ENCODE results near the gene PCSK5. TPM values are rescaled to one million over a fixed set of nuclear protein-coding genes. Genes with fewer than 3 reads are reported as not detected.

Gene PCSK5
- total and polyA plus RNA-seq, 2 of the 8 experiments (the other 6 are each of a cell fraction or from before 2014, with no cell fraction given), result 5.5 to 10.7 TPM

GRCh38 chr9:75941066-75941465 lies 50.6 kb downstream of the PCSK5 start:
- Histone ChIP-seq H3K9ac (replicated peaks in 1 of 4; ENCODE audit: extremely low read depth in 1 of 4, low read depth in 3 of 4, low read length in 3 of 4) (no peak overlapping the region), H4K91ac (replicated peaks; ENCODE audit: insufficient read length, low read length) (no peak overlapping the region), H3K4ac (replicated peaks; ENCODE audit: insufficient read length, low read depth, low read length) (no peak overlapping the region), H3K14ac (ENCODE audit: insufficient read length) (no peak overlapping the region), H4K5ac (ENCODE audit: insufficient read length, low read depth, low read length) (no peak overlapping the region), H3K27me3 (replicated peaks in 1 of 4; ENCODE audit: control insufficient read depth in 3 of 4, extremely low read depth in 1 of 4, insufficient read depth in 3 of 4, low read length in 3 of 4) (no peaks in the 10 kb centered on the region), H2AK5ac (ENCODE audit: low read depth, low read length) (no peak overlapping the region; the same call in 1 of the 2 replicates), H3K9me3 (ENCODE audit: insufficient read depth in 2 of 2, low read depth in 1 of 2, low read length in 1 of 2) (no peaks in the 10 kb centered on the region), H2BK5ac (ENCODE audit: low read depth, low read length) (no peak overlapping the region), H3K4me3 (ENCODE audit: extremely low read depth in 1 of 4, insufficient read depth in 2 of 4, low read depth in 3 of 4, low read length in 4 of 4) (no peak overlapping the region), H4K8ac (ENCODE audit: extremely low read depth, insufficient read depth, low read length) (no peak overlapping the region), H2BK15ac (ENCODE audit: low read length) (no peak overlapping the region), H3K18ac (ENCODE audit: extremely low read depth, low read length) (no peak overlapping the region), H2BK120ac (replicated peaks; ENCODE audit: low read depth, low read length) (no peak overlapping the region), H3K79me1 (ENCODE audit: low read depth, low read length) (0 out of 2 replicates have a peak, but pooled peaks cover 2% of the 10 kb centered on the region), H3K36me3 (ENCODE audit: control insufficient read depth in 2 of 4, insufficient read depth in 4 of 4, low read length in 3 of 4) (no peaks in the 10 kb centered on the region), H3K4me1 (replicated peaks in 1 of 4; ENCODE audit: control insufficient read depth in 3 of 4, insufficient read depth in 4 of 4, low read length in 3 of 4) (no peaks in the 10 kb centered on the region; a peak in 1 of 7 replicates), H4K20me1 (replicated peaks in 1 of 2; ENCODE audit: control insufficient read depth in 1 of 2, insufficient read depth in 2 of 2, low read length in 2 of 2) (no peaks in the 10 kb centered on the region), H3K23ac (ENCODE audit: insufficient read length) (no peak overlapping the region), H3K4me2 (ENCODE audit: insufficient read depth in 1 of 2, low read depth in 2 of 2, low read length in 2 of 2) (no peak overlapping the region), H3K79me2 (ENCODE audit: control insufficient read depth in 1 of 2, insufficient read depth in 2 of 2, low read length in 2 of 2) (no peaks in the 10 kb centered on the region), H3K56ac (replicated peaks; ENCODE audit: insufficient read length, low read depth, low read length) (no peak overlapping the region), H2AFZ (ENCODE audit: low read length) (no peak overlapping the region), H3K27ac (ENCODE audit: low read depth, low read length) (no peak overlapping the region), H2BK12ac (ENCODE audit: low read depth, low read length) (no peak overlapping the region), H3K23me2 (ENCODE audit: low read depth, low read length) (no peaks in the 10 kb centered on the region), H2BK20ac (ENCODE audit: low read length) (no peak overlapping the region)
- DNase-seq (ENCODE audit: low read depth in 1 of 2, low spot score in 2 of 2) (no peak), FAIRE-seq (no peak)
- CTCF ChIA-PET (ENCODE audit: partially characterized antibody), result no interaction called here
- 92% methylated on average over 7 of the region's 7 CpGs; no CpG with 5 or more reads in 1 of the 2 experiments for WGBS, 2 experiments (ENCODE audit: extremely low coverage in 1 of 2, insufficient coverage in 1 of 2, insufficient read length in 1 of 2, insufficient replicate concordance in 2 of 2, low coverage in 1 of 2, low lambda C conversion rate in 2 of 2, missing lambda C conversion rate in 1 of 2)
- POLR2A ChIA-PET (ENCODE audit: partially characterized antibody), result no interaction called here
- TF ChIP-seq MAX (IDR thresholded peaks at IDR 0.05) (no peak), SP4 (IDR thresholded peaks at IDR 0.05; ENCODE audit: low read length) (no peak), MAFK (IDR thresholded peaks at IDR 0.05; ENCODE audit: low read depth, low read length) (no peak), SP1 (IDR thresholded peaks at IDR 0.05; ENCODE audit: low read depth, low read length) (no peak), GTF2F1 (IDR thresholded peaks at IDR 0.05; ENCODE audit: borderline replicate concordance, low read depth, low read length) (no peak), KDM5A (IDR thresholded peaks at IDR 0.05; ENCODE audit: low read length) (no peak), NANOG (IDR thresholded peaks at IDR 0.05; ENCODE audit: insufficient read depth, low read depth, low read length, poor library complexity, severe bottlenecking) (no peak), CTCF (IDR thresholded peaks at IDR 0.05; ENCODE audit: control extremely low read depth in 1 of 3, insufficient read depth in 1 of 3, low read depth in 1 of 3, low read length in 3 of 3) (no peak), RNF2 (IDR thresholded peaks at IDR 0.05; ENCODE audit: borderline replicate concordance, low read depth, low read length, missing control alignments, poor library complexity, severe bottlenecking) (no peak)
- TF ChIP-seq, protein P1, sequence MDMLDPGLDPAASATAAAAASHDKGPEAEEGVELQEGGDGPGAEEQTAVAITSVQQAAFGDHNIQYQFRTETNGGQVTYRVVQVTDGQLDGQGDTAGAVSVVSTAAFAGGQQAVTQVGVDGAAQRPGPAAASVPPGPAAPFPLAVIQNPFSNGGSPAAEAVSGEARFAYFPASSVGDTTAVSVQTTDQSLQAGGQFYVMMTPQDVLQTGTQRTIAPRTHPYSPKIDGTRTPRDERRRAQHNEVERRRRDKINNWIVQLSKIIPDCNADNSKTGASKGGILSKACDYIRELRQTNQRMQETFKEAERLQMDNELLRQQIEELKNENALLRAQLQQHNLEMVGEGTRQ (IDR thresholded peaks at IDR 0.05; ENCODE audit: low read length), result no peak
